ENCODE data around the gene ABCF1. TPM values are rescaled to one million over a fixed set of nuclear protein-coding genes. Genes with fewer than 3 reads are reported as not detected.
A peak's percentile ranks its signal among the peaks of the same experiment; 100 is the strongest.

Gene ABCF1
- polyA plus RNA-seq, 4 donors, result 66.8 to 79.0 (median 71.5) TPM

DNA sequence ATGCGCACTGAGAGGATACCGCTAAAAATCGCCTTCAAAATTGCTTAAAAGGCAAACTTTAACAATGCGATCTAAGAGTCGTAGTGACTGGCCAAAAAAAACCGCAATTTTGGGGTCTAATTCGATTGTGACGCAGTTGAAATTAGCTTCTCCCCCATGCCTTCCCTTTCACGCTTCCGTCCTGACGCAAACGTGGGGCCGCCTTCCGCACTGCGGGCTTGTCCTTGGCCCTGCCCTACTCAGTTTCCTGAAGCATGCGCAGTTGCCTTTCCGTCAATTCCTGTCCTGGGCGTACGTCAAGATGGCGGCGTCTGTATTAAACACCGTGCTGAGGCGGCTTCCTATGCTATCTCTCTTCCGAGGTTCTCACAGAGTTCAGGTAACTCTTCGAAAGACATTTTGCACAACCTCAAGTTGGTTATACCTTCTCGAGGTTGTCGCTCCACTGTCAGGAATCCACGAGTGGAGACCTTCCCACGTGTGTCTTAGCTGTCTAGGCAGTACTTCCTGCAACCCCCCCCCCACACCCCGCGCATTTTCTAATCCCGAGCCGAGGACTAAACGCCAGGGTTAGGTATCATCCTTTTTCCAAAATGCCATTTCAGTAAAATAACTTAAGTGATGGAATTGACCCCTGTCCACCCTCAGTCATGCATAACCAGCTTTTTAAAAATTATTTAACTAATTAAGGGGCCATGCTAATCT lies 46.5 kb downstream of the ABCF1 start, which contains the start of gene MRPS18B:
TSS of gene MRPS18B (plus strand) at position 276 of the 705 bp plus-strand sequence. CDS start at position 302, 26 bp downstream.
- DNase-seq (ENCODE audit: low read depth in 4 of 4, low spot score in 2 of 4), result peak in 3 of 4 donors; percentile 98 to 100 (median 99)

DNA sequence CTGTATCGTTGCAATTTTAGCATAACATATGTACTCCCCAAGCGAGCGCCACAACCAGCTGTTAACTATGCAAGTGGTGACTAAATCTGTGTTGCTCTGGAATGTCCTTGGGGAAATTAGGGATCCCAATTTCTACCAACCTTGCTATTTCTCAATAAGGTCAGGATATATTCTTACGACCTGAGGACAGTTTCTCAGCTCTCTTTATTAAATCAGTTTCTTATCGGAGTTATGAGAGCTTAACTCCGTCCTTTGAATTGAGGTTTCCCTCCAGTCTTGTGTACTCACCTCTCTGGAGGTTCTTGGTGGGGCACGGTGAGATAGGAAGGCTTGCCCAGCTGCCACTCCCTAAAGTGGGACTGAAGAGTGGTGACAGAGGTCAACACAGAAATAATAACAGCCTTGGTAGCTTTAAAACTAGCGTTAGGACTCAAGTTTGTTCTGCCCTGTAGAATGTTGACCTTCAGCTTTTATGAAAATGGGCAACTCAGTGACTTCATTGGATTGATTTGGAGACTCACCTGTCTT lies 47.1 kb downstream of the ABCF1 start:
- no peak for DNase-seq (ENCODE audit: low read depth in 4 of 4, low spot score in 2 of 4)

DNA sequence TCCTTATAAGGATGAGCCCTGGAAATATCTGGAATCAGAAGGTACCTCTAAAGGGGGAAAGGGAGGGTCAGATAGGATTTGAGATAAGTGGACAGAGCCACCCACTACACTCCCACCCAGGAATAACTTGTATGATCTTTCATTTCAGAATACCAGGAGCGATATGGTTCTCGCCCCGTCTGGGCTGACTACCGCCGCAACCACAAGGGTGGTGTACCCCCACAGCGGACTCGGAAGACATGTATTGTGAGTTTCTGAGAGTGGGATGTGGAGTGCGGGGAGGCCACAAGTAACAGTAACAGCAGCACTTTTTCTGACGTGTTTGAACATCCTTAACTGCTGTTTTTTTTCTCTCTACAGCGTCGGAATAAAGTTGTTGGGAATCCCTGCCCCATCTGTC lies 48.3 kb downstream of the ABCF1 start:
- no peak for DNase-seq (ENCODE audit: low read depth in 4 of 4, low spot score in 2 of 4)

GRCh38 chr6:30625511-30625910 lies 54.3 kb downstream of the ABCF1 start:
- no peak for DNase-seq (ENCODE audit: low read depth in 4 of 4, low spot score in 2 of 4)

DNA sequence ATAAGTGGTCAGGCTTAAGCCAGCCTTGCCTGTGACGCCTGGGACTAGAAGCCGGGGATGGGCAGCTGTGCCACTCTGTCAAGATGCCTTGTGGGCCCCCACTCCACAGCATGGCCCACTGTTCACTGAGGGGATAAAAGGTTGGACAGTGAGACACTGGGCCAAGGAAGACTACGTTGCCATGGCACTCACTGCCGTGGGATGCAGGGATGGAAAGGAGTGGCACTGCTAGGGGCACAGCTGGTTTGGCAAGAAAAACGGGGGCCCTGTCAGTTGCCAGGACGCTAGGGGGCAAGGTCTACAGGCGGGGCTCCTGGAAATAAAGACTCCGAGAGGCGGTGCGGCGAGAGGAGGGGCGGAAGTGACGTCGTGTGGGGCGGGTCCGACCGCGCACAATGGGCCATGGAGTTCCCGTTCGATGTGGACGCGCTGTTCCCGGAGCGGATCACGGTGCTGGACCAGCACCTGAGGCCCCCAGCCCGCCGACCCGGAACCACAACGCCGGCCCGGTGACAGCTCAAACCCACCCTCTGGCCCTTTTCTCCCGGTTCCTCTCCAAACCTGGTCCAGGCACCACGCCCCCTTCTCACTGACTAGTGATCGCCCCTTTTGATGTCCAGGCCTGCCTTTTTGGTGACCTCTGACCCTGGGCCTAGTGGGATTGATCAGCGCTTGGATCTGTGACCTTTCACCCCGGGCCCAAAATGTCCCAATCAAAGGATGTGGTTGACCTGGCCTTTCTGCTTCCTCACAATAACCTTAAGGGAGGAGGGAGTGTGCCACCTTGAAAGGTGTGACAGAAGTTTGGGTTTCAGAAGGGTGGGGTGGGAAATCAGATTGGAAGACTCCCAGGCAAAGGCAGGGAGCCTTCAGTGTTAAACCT lies 55.5 kb downstream of the ABCF1 start, which contains the start of gene ATAT1:
TSS of gene ATAT1 (plus strand) at position 391 of the 883 bp plus-strand sequence.
- peak in 2 of 4 donors; percentile 74 to 79 for DNase-seq (ENCODE audit: low read depth in 4 of 4, low spot score in 2 of 4)

- no peak for DNase-seq (ENCODE audit: low read depth in 4 of 4, low spot score in 2 of 4)
Observed at GRCh38 chr6:30635834-30636233, 64.6 kb downstream of the ABCF1 start.

DNA sequence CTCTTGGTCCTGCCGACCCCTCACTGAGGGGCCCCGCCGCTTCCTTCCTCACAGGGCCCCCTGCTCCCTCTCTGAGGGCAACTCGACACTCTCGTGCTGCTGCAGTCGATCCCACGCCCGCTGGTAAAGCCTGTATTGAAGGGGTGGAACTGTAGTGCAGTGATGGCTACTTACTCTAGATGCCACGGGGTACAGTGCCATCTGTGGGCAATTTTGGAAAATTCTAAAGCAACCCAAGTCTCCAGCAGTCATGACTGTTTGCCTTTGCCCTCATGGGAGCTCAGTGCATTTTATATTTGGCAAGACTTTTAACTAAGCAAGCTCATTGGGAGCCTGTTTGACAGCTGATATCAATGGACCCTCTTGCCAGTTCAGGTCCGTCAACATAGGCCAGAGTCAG lies 69.2 kb downstream of the ABCF1 start:
- DNase-seq (ENCODE audit: low read depth in 4 of 4, low spot score in 2 of 4), result no peak

DNA sequence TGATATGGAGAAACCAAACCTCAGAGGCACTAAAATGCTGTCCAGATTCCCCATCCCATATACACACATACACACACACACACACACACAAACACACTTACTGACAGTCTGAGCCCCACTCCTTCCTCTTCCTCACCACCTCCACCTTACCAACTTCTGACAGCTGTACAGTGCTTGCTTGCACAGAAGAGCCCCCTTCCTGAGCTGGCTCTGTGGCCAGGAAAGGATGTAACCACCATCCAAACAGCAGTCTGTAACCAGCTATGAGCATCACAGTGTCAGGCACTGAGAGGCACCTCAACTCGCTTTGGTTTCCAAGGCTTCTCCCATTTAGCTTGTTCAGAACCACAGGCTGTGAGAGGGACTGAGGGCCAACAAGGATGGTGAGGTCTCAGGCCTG lies 69.8 kb downstream of the ABCF1 start:
- no peak for DNase-seq (ENCODE audit: low read depth in 4 of 4, low spot score in 2 of 4)

Other genes starting within 250 kb of the ABCF1 start
- 10 to 100 TPM; 12.3 to 15.5 (median 13.2) TPM for gene TRIM39, start 244.5 kb upstream of the ABCF1 start, polyA plus RNA-seq (ENCODE audit: insufficient read length in 4 of 4)
- 10 to 100 TPM; 26.8 to 51.2 (median 36.0) TPM for gene RPP21, start 226.3 kb upstream of the ABCF1 start, polyA plus RNA-seq (ENCODE audit: insufficient read length in 4 of 4)
- gene HLA-E, start 81.9 kb upstream of the ABCF1 start, polyA plus RNA-seq (ENCODE audit: insufficient read length in 4 of 4), result 100 to 1,000 TPM in 3 of 4 donors, 10 to 100 TPM in 1; 94.3 to 137 (median 116) TPM
- gene GNL1, start 15.0 kb upstream of the ABCF1 start, polyA plus RNA-seq (ENCODE audit: insufficient read length in 4 of 4), result 100 to 1,000 TPM in 2 of 4 donors, 10 to 100 TPM in 2; 82.4 to 106 (median 101) TPM
- 10 to 100 TPM; 26.7 to 41.2 (median 34.1) TPM for gene PRR3, start 14.1 kb upstream of the ABCF1 start, polyA plus RNA-seq (ENCODE audit: insufficient read length in 4 of 4)
- 10 to 100 TPM; 48.9 to 65.6 (median 52.5) TPM for gene PPP1R10, start 45.8 kb downstream of the ABCF1 start, polyA plus RNA-seq (ENCODE audit: insufficient read length in 4 of 4)
- 10 to 100 TPM; 58.9 to 66.8 (median 62.2) TPM for gene MRPS18B, start 46.4 kb downstream of the ABCF1 start, polyA plus RNA-seq (ENCODE audit: insufficient read length in 4 of 4)
- 10 to 100 TPM; 26.8 to 67.5 (median 48.3) TPM for gene ATAT1, start 55.4 kb downstream of the ABCF1 start, polyA plus RNA-seq (ENCODE audit: insufficient read length in 4 of 4)
- 10 to 100 TPM; 18.1 to 28.9 (median 24.8) TPM for gene C6orf136, start 75.7 kb downstream of the ABCF1 start, polyA plus RNA-seq (ENCODE audit: insufficient read length in 4 of 4)
- gene DHX16, start 101.6 kb downstream of the ABCF1 start, polyA plus RNA-seq (ENCODE audit: insufficient read length in 4 of 4), result 10 to 100 TPM; 38.7 to 54.4 (median 44.6) TPM
- 10 to 100 TPM; 32.3 to 40.7 (median 37.6) TPM for gene PPP1R18, start 115.2 kb downstream of the ABCF1 start, polyA plus RNA-seq (ENCODE audit: insufficient read length in 4 of 4)
- 10 to 100 TPM; 30.0 to 44.4 (median 36.6) TPM for gene NRM, start 119.5 kb downstream of the ABCF1 start, polyA plus RNA-seq (ENCODE audit: insufficient read length in 4 of 4)
- 10 to 100 TPM; 32.7 to 55.5 (median 43.6) TPM for gene MDC1, start 145.8 kb downstream of the ABCF1 start, polyA plus RNA-seq (ENCODE audit: insufficient read length in 4 of 4)
- 1,000 to 10,000 TPM; 1,069 to 1,330 (median 1,244) TPM for gene TUBB, start 148.9 kb downstream of the ABCF1 start, polyA plus RNA-seq (ENCODE audit: insufficient read length in 4 of 4)
- 100 to 1,000 TPM; 141 to 148 (median 146) TPM for gene FLOT1, start 171.2 kb downstream of the ABCF1 start, polyA plus RNA-seq (ENCODE audit: insufficient read length in 4 of 4)
- 10 to 100 TPM; 19.0 to 29.8 (median 22.9) TPM for gene IER3, start 173.1 kb downstream of the ABCF1 start, polyA plus RNA-seq (ENCODE audit: insufficient read length in 4 of 4)

Measured in left renal cortex interstitium (tissue), 4 donors.